GM21825 (cell line): Measurements from ENCODE around the gene BBS4.

Source experiments
- ATAC-seq: cut with Tn5 transposase; IDR thresholded peaks from one replicate; pipeline ENCODE4 v1.9.1; 2021; ENCODE audit warnings: mild to moderate bottlenecking, moderate library complexity; ENCODE audit not compliant: unreplicated experiment

BBS4 gene

DNA sequence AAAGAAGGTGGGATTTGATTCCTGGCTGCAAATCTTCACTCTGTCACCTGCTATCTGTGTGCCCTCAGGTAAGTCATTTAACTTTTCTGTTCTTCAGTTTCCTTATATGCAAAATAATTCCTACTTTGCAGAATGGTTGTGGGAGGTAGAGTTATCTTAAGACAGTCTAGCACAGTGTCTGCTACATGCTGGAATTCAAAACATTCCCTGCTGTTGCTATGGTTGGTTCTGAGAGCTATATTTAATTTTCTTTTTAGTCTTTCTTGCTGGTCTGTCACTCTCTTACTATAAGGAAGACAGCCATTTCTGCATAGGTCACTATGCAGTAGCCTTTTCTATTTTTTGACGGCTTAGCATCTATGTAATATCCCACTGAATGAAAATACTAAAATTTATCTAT, 101.5 kb downstream of the BBS4 start:
- no peak for ATAC-seq
